ENCODE data around the gene MAGOH.
"Not testable (repeated sequence)": the region's sequence is repeated elsewhere in the genome, so short reads cannot be mapped to it uniquely, and the experiment has no call there.

Gene MAGOH

GRCh38 chr1:53220171-53220961 lies 18.0 kb downstream of the MAGOH start, which contains the start of gene CZIB:
Gene CZIB (minus strand): TSS chr1:53220634. CDS start chr1:53220575, 59 bp downstream.
- DNase-seq (ENCODE audit: low read depth), result peak; percentile 90

- DNase-seq (ENCODE audit: low read depth), result no peak
These were observed 18.6 kb downstream of the MAGOH start for GRCh38 chr1:53219711-53220110.

GRCh38 chr1:53218201-53218600 lies 20.1 kb downstream of the MAGOH start:
- DNase-seq (ENCODE audit: low read depth), result no peak

- no peak for DNase-seq (ENCODE audit: low read depth)
These were observed 23.9 kb downstream of the MAGOH start for GRCh38 chr1:53214376-53214940.

GRCh38 chr1:53210954-53211353 lies 27.4 kb downstream of the MAGOH start:
- DNase-seq (ENCODE audit: low read depth), result no peak

GRCh38 chr1:53210352-53210751 lies 28.0 kb downstream of the MAGOH start:
- DNase-seq (ENCODE audit: low read depth), result no peak

GRCh38 chr1:53207726-53208125 lies 30.6 kb downstream of the MAGOH start:
- DNase-seq (ENCODE audit: low read depth), result no peak

GRCh38 chr1:53206735-53207379 lies 31.5 kb downstream of the MAGOH start:
- DNase-seq (ENCODE audit: low read depth), result no peak

GRCh38 chr1:53206083-53206685 lies 32.1 kb downstream of the MAGOH start:
- DNase-seq (ENCODE audit: low read depth), result not testable (repeated sequence)

- DNase-seq (ENCODE audit: low read depth), result not testable (repeated sequence)
These were observed 32.8 kb downstream of the MAGOH start for GRCh38 chr1:53205496-53205895.

GRCh38 chr1:53203466-53203865 lies 34.9 kb downstream of the MAGOH start:
- no peak for DNase-seq (ENCODE audit: low read depth)

- no peak for DNase-seq (ENCODE audit: low read depth)
These were observed 40.1 kb downstream of the MAGOH start for GRCh38 chr1:53198241-53198651.

- no peak for DNase-seq (ENCODE audit: low read depth)
These were observed 40.8 kb downstream of the MAGOH start for GRCh38 chr1:53197291-53198200.

- DNase-seq (ENCODE audit: low read depth), result peak; percentile 75
These were observed 41.6 kb downstream of the MAGOH start, which contains the start of gene CPT2 for GRCh38 chr1:53196485-53197290. Gene CPT2 (plus strand): TSS chr1:53196824. CDS start chr1:53196944, 120 bp downstream.

GRCh38 chr1:53196017-53196484 lies 42.3 kb downstream of the MAGOH start:
- DNase-seq (ENCODE audit: low read depth), result no peak

- DNase-seq (ENCODE audit: low read depth), result no peak
These were observed 42.9 kb downstream of the MAGOH start for GRCh38 chr1:53195246-53196016.

GRCh38 chr1:53190210-53190611 lies 48.1 kb downstream of the MAGOH start:
- DNase-seq (ENCODE audit: low read depth), result no peak

GRCh38 chr1:53189061-53189460 lies 49.3 kb downstream of the MAGOH start:
- DNase-seq (ENCODE audit: low read depth), result no peak

GRCh38 chr1:53188099-53188498 lies 50.2 kb downstream of the MAGOH start:
- DNase-seq (ENCODE audit: low read depth), result no peak

- no peak for DNase-seq (ENCODE audit: low read depth)
These were observed 50.9 kb downstream of the MAGOH start for GRCh38 chr1:53187401-53187800.

Data from stimulated activated CD8-positive, alpha-beta memory T cell treated with anti-CD3 and anti-CD28 coated beads, Interleukin-15, amount 100 ng/mL, for 24 hours (primary cell).